GM18951 (cell line): ENCODE data around the gene NRXN3.

Source experiments
- POLR2A ChIP-seq: IDR thresholded peaks from 4 replicates; pipeline ENCODE4 v1.6.1; 2011; ENCODE audit warnings: mild to moderate bottlenecking; ENCODE audit not compliant: insufficient read length, insufficient read depth; ENCODE audit errors: extremely low read depth
- in situ Hi-C: fragments of 300-500 bp; cut with MboI; formaldehyde crosslinking; loops from one replicate; pipeline ENCODE4 v1.12.0; 2022; ENCODE audit warnings: low sequenced_read_pairs, mixed read lengths, inconsistent platforms; ENCODE audit not compliant: unreplicated experiment

NRXN3 gene

GRCh38 chr14:78184157-78184556, 14.0 kb downstream of the NRXN3 start:
- in situ Hi-C loops = no loop called here
- no peak for TF ChIP-seq POLR2A

- in situ Hi-C loops = no loop called here
- TF ChIP-seq POLR2A = no peak
Observed at GRCh38 chr14:78186277-78186676, 16.1 kb downstream of the NRXN3 start.

- in situ Hi-C loops = no loop called here
- no peak for TF ChIP-seq POLR2A
Observed at GRCh38 chr14:78188882-78189281, 18.7 kb downstream of the NRXN3 start.

GRCh38 chr14:78195431-78195830, 25.3 kb downstream of the NRXN3 start:
- no peak for TF ChIP-seq POLR2A
- in situ Hi-C loops = no loop called here

- in situ Hi-C loops = no loop called here
- TF ChIP-seq POLR2A = no peak
Observed at GRCh38 chr14:78196323-78196722, 26.1 kb downstream of the NRXN3 start.

GRCh38 chr14:78197051-78197450, 26.9 kb downstream of the NRXN3 start:
- in situ Hi-C loops = no loop called here
- TF ChIP-seq POLR2A = no peak

- in situ Hi-C loops = no loop called here
- no peak for TF ChIP-seq POLR2A
Observed at GRCh38 chr14:78202163-78202562, 32.0 kb downstream of the NRXN3 start.

- TF ChIP-seq POLR2A = no peak
Observed at GRCh38 chr14:78202976-78203375, 32.8 kb downstream of the NRXN3 start.

GRCh38 chr14:78207414-78207813, 37.2 kb downstream of the NRXN3 start:
- in situ Hi-C loops = no loop called here
- no peak for TF ChIP-seq POLR2A

More at GRCh38 chr14:78202976-78203375, 32.8 kb downstream of the NRXN3 start:
- in situ Hi-C loops = no loop called here

GRCh38 chr14:78220273-78220672, 50.1 kb downstream of the NRXN3 start:
- in situ Hi-C loops = no loop called here
- no peak for TF ChIP-seq POLR2A

- TF ChIP-seq POLR2A = no peak
- in situ Hi-C loops = no loop called here
Observed at GRCh38 chr14:78222746-78223145, 52.6 kb downstream of the NRXN3 start.

- in situ Hi-C loops = no loop called here
- no peak for TF ChIP-seq POLR2A
Observed at GRCh38 chr14:78227248-78228077, 57.3 kb downstream of the NRXN3 start.

- in situ Hi-C loops = no loop called here
- no peak for TF ChIP-seq POLR2A
Observed at GRCh38 chr14:78228702-78229327, 58.6 kb downstream of the NRXN3 start.
